ENCODE data around the gene TULP3.
A peak's percentile ranks its signal among the peaks of the same experiment; 100 is the strongest.

TULP3 gene

GRCh38 chr12:2902272-2902880 lies 11.7 kb downstream of the TULP3 start:
- no peak for TF ChIP-seq BACH2 (CRISPR knock-in tag; IDR thresholded peaks at IDR 0.05; ENCODE audit: borderline replicate concordance)
- TF ChIP-seq TCF4 (CRISPR knock-in tag; IDR thresholded peaks at IDR 0.05; ENCODE audit: borderline replicate concordance) = peak; percentile 89
- TF ChIP-seq ZFP3 (CRISPR knock-in tag; IDR thresholded peaks at IDR 0.05) = no peak
- TF ChIP-seq ZNF70 (CRISPR knock-in tag; IDR thresholded peaks at IDR 0.05) = no peak
- TF ChIP-seq CSRNP3 (CRISPR knock-in tag; IDR thresholded peaks at IDR 0.05) = no peak
- TF ChIP-seq ISL1 (CRISPR knock-in tag; IDR thresholded peaks at IDR 0.05) = peak; percentile 46
- peak; percentile 75 for TF ChIP-seq TSHZ2 (CRISPR knock-in tag; IDR thresholded peaks at IDR 0.05)
- TF ChIP-seq CSDC2 (CRISPR knock-in tag; IDR thresholded peaks at IDR 0.05) = no peak
- TF ChIP-seq ZNF565 (CRISPR knock-in tag; conservative IDR thresholded peaks at IDR 0.05; ENCODE audit: low read depth) = no peak
- TF ChIP-seq GLIS3 (CRISPR knock-in tag; IDR thresholded peaks at IDR 0.05) = no peak
- TF ChIP-seq, protein P1, sequence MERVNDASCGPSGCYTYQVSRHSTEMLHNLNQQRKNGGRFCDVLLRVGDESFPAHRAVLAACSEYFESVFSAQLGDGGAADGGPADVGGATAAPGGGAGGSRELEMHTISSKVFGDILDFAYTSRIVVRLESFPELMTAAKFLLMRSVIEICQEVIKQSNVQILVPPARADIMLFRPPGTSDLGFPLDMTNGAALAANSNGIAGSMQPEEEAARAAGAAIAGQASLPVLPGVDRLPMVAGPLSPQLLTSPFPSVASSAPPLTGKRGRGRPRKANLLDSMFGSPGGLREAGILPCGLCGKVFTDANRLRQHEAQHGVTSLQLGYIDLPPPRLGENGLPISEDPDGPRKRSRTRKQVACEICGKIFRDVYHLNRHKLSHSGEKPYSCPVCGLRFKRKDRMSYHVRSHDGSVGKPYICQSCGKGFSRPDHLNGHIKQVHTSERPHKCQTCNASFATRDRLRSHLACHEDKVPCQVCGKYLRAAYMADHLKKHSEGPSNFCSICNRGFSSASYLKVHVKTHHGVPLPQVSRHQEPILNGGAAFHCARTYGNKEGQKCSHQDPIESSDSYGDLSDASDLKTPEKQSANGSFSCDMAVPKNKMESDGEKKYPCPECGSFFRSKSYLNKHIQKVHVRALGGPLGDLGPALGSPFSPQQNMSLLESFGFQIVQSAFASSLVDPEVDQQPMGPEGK (CRISPR knock-in tag; IDR thresholded peaks at IDR 0.05; ENCODE audit: borderline replicate concordance) = no peak
- TF ChIP-seq RARB (CRISPR knock-in tag; IDR thresholded peaks at IDR 0.05) = no peak
- no peak for TF ChIP-seq POU6F1 (CRISPR knock-in tag; IDR thresholded peaks at IDR 0.05; ENCODE audit: borderline replicate concordance, low read depth)
- TF ChIP-seq, protein P2, sequence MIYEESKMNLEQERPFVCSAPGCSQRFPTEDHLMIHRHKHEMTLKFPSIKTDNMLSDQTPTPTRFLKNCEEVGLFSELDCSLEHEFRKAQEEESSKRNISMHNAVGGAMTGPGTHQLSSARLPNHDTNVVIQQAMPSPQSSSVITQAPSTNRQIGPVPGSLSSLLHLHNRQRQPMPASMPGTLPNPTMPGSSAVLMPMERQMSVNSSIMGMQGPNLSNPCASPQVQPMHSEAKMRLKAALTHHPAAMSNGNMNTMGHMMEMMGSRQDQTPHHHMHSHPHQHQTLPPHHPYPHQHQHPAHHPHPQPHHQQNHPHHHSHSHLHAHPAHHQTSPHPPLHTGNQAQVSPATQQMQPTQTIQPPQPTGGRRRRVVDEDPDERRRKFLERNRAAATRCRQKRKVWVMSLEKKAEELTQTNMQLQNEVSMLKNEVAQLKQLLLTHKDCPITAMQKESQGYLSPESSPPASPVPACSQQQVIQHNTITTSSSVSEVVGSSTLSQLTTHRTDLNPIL (CRISPR knock-in tag; IDR thresholded peaks at IDR 0.05; ENCODE audit: low read depth) = peak; percentile 57; the same call in 1 of the 2 replicates
- TF ChIP-seq ESRRG (CRISPR knock-in tag; IDR thresholded peaks at IDR 0.05) = no peak

DNA sequence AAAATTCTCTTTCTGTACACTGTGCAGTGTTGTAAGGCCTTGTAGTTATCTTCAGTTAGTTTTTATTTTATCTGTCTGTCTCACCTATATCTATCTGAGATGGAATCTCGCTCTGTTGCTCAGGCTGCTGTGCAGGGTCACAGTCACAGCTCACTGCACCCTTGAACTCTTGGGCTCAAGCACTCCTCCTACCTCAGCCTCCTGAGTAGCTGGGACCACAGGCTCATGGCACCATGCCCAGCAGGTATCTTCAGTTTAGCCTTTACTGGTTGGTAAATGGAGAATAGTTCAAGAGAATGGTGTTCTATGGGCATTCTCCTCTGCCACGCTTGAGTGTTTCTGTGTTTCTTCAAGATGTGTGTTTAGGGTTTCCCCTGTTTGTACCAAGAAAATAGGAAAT lies 13.6 kb downstream of the TULP3 start:
- no peak for TF ChIP-seq ZFP3 (CRISPR knock-in tag; IDR thresholded peaks at IDR 0.05)
- no peak for TF ChIP-seq ZFP30 (CRISPR knock-in tag; IDR thresholded peaks at IDR 0.05)
- TF ChIP-seq TSHZ2 (CRISPR knock-in tag; IDR thresholded peaks at IDR 0.05) = no peak
- TF ChIP-seq ZC3H10 (CRISPR knock-in tag; IDR thresholded peaks at IDR 0.05) = no peak
- TF ChIP-seq GLIS3 (CRISPR knock-in tag; IDR thresholded peaks at IDR 0.05) = no peak
- TF ChIP-seq ISL1 (CRISPR knock-in tag; IDR thresholded peaks at IDR 0.05) = no peak
- TF ChIP-seq ZNF565 (CRISPR knock-in tag; conservative IDR thresholded peaks at IDR 0.05; ENCODE audit: low read depth) = no peak
- no peak for TF ChIP-seq CSRNP3 (CRISPR knock-in tag; IDR thresholded peaks at IDR 0.05)
- no peak for TF ChIP-seq OSR1 (CRISPR knock-in tag; IDR thresholded peaks at IDR 0.05)
- no peak for TF ChIP-seq PPARA (CRISPR knock-in tag; IDR thresholded peaks at IDR 0.05; ENCODE audit: borderline replicate concordance)
- no peak for ATAC-seq

More at GRCh38 chr12:2902272-2902880, 11.7 kb downstream of the TULP3 start:
- peak; percentile 89 for ATAC-seq

Data from SK-N-SH treated with all-trans-retinoic acid at 6 μM for 48 hours (cell line).